ENCODE results near the gene ADIPOR2.

GRCh38 chr12:1793426-1794210 is 102.7 kb downstream of the ADIPOR2 start:
- no peak for TF ChIP-seq CTCF (IDR thresholded peaks at IDR 0.05)
- no peak for TF ChIP-seq POLR2AphosphoS5 (IDR thresholded peaks at IDR 0.05)
- TF ChIP-seq POLR2A (IDR thresholded peaks at IDR 0.05) = no peak

Data from sigmoid colon (tissue), 4 donors.